IPS DF 19.7 (cell line): ENCODE results near the gene WASHC2A.
A peak's percentile ranks its signal among the peaks of the same experiment; 100 is the strongest.
"Not testable (repeated sequence)": the region's sequence is repeated elsewhere in the genome, so short reads cannot be mapped to it uniquely, and the experiment has no call there.

ENCODE experiments used
- DNase-seq: peaks from one replicate; pipeline ENCODE4 v3.0.0-alpha.2; 2013; ENCODE audit warnings: low read depth, low spot score

WASHC2A gene

GRCh38 chr10:50067546-50068351 lies at the start of gene WASHC2A:
Gene WASHC2A (plus strand): TSS chr10:50067954. CDS start chr10:50068006, 52 bp downstream.
- DNase-seq = peak; percentile 35

GRCh38 chr10:50019279-50019678 lies 48.5 kb upstream of the WASHC2A start:
- DNase-seq = not testable (repeated sequence)

- DNase-seq = not testable (repeated sequence)
These were observed 47.2 kb upstream of the WASHC2A start for GRCh38 chr10:50020451-50021024.

- no peak for DNase-seq
These were observed 46.1 kb upstream of the WASHC2A start for GRCh38 chr10:50021646-50022045.

GRCh38 chr10:50024716-50025383 lies 42.9 kb upstream of the WASHC2A start:
- DNase-seq = not testable (repeated sequence)

GRCh38 chr10:50025627-50026026 lies 42.1 kb upstream of the WASHC2A start:
- no peak for DNase-seq

- no peak for DNase-seq
These were observed 40.6 kb upstream of the WASHC2A start for GRCh38 chr10:50027195-50027594.

GRCh38 chr10:50033481-50033880 lies 34.3 kb upstream of the WASHC2A start:
- DNase-seq = no peak

- not testable (repeated sequence) for DNase-seq
These were observed 32.4 kb upstream of the WASHC2A start for GRCh38 chr10:50035337-50035736.

- no peak for DNase-seq
These were observed 22.7 kb upstream of the WASHC2A start for GRCh38 chr10:50044941-50045664.

- not testable (repeated sequence) for DNase-seq
These were observed 21.3 kb upstream of the WASHC2A start for GRCh38 chr10:50046457-50046856.

- not testable (repeated sequence) for DNase-seq
These were observed 20.2 kb upstream of the WASHC2A start for GRCh38 chr10:50047594-50047993.

GRCh38 chr10:50051995-50052660 lies 15.6 kb upstream of the WASHC2A start:
- DNase-seq = not testable (repeated sequence)

- not testable (repeated sequence) for DNase-seq
These were observed 14.9 kb upstream of the WASHC2A start for GRCh38 chr10:50052778-50053376.

GRCh38 chr10:50055494-50056292 lies 12.1 kb upstream of the WASHC2A start:
- DNase-seq = not testable (repeated sequence)

GRCh38 chr10:50056654-50057053 lies 11.1 kb upstream of the WASHC2A start:
- not testable (repeated sequence) for DNase-seq

GRCh38 chr10:50058727-50059126 lies 9.0 kb upstream of the WASHC2A start:
- not testable (repeated sequence) for DNase-seq

- DNase-seq = not testable (repeated sequence)
These were observed 7.8 kb upstream of the WASHC2A start for GRCh38 chr10:50059946-50060345.

- not testable (repeated sequence) for DNase-seq
These were observed 6.2 kb upstream of the WASHC2A start for GRCh38 chr10:50061548-50061947.

GRCh38 chr10:50063100-50063499 lies 4.7 kb upstream of the WASHC2A start:
- DNase-seq = no peak
